GM08714 (cell line): Measurements from ENCODE around the gene NPBWR2.
A peak's percentile ranks its signal among the peaks of the same experiment; 100 is the strongest.

Source experiments
- H3K4me3 ChIP-seq: fragments of 200-500 bp; sonication (Bioruptor generic); 2 replicates; pipeline ENCODE4 v1.5.1; 2014; ENCODE audit warnings: mild to moderate bottlenecking, low read length, inconsistent platforms
- ZNF274 ChIP-seq: IDR thresholded peaks from 2 replicates; pipeline ENCODE4 v1.6.1; 2012; ENCODE audit warnings: mild to moderate bottlenecking, low read depth, low read length

Gene NPBWR2

GRCh38 chr20:64064145-64064698, 43.1 kb downstream of the NPBWR2 start:
- H3K4me3 ChIP-seq: no peak overlapping the region
- no peak for TF ChIP-seq ZNF274

GRCh38 chr20:64063389-64064144, 43.8 kb downstream of the NPBWR2 start:
- no peak for TF ChIP-seq ZNF274
- H3K4me3 ChIP-seq: peak overlapping the region; percentile 81

- H3K4me3 ChIP-seq: peak within 1 kb of the TSS; percentile 81
Measured at GRCh38 chr20:64062596-64063388, 44.6 kb downstream of the NPBWR2 start, which contains the start of gene TCEA2. TSS of gene TCEA2 (plus strand) at chr20:64063198. CDS start at chr20:64063313, 115 bp downstream.

GRCh38 chr20:64062276-64062595, 45.1 kb downstream of the NPBWR2 start:
- TF ChIP-seq ZNF274: no peak
- H3K4me3 ChIP-seq: peak overlapping the region; percentile 51; the same call in 1 of the 2 replicates

More at GRCh38 chr20:64062596-64063388, 44.6 kb downstream of the NPBWR2 start, which contains the start of gene TCEA2:
- TF ChIP-seq ZNF274: no peak

GRCh38 chr20:64058536-64058935, 48.8 kb downstream of the NPBWR2 start:
- no peak overlapping the region for H3K4me3 ChIP-seq

GRCh38 chr20:64057628-64058498, 49.5 kb downstream of the NPBWR2 start:
- no peak overlapping the region for H3K4me3 ChIP-seq
- TF ChIP-seq ZNF274: no peak

More at GRCh38 chr20:64058536-64058935, 48.8 kb downstream of the NPBWR2 start:
- no peak for TF ChIP-seq ZNF274

- H3K4me3 ChIP-seq: no peak overlapping the region
- TF ChIP-seq ZNF274: no peak
Measured at GRCh38 chr20:64056889-64057627, 50.3 kb downstream of the NPBWR2 start.

GRCh38 chr20:64056639-64056888, 50.8 kb downstream of the NPBWR2 start:
- TF ChIP-seq ZNF274: no peak
- no peak overlapping the region for H3K4me3 ChIP-seq

GRCh38 chr20:64055893-64056638, 51.3 kb downstream of the NPBWR2 start:
- H3K4me3 ChIP-seq: no peak overlapping the region

GRCh38 chr20:64055396-64055892, 51.9 kb downstream of the NPBWR2 start:
- no peak for TF ChIP-seq ZNF274
- no peak overlapping the region for H3K4me3 ChIP-seq

More at GRCh38 chr20:64055893-64056638, 51.3 kb downstream of the NPBWR2 start:
- TF ChIP-seq ZNF274: no peak

- TF ChIP-seq ZNF274: no peak
- H3K4me3 ChIP-seq: no peak overlapping the region
Measured at GRCh38 chr20:64053841-64054661, 53.3 kb downstream of the NPBWR2 start.
